ENCODE data around the gene TSPAN2. TPM values are rescaled to one million over a fixed set of nuclear protein-coding genes. Genes with fewer than 3 reads are reported as not detected.

TSPAN2 gene
- total and polyA plus RNA-seq, 2 experiments from 2014 or later, result 11.2 to 11.8 TPM

- Histone ChIP-seq H3K9me2 (ENCODE audit: insufficient read depth) (no peaks in the 10 kb centered on the region), H3K27me3 (ENCODE audit: insufficient read depth) (no peaks in the 10 kb centered on the region), H3F3A (replicated peaks; ENCODE audit: low read depth) (no peaks in the 10 kb centered on the region), H2AFZ (no peak overlapping the region), H4K20me1 (replicated peaks; ENCODE audit: insufficient read depth) (no peaks in the 10 kb centered on the region), H3K4me3 (no peak overlapping the region), H3K4me2 (no peak overlapping the region), H3K36me3 (ENCODE audit: insufficient read depth) (no peaks in the 10 kb centered on the region), H3K27ac (ENCODE audit: low read depth) (no peak overlapping the region), H3K4me1 (ENCODE audit: insufficient read depth) (no peaks in the 10 kb centered on the region), H3K79me2 (replicated peaks; ENCODE audit: insufficient read depth) (no peaks in the 10 kb centered on the region)
- DNase-seq (ENCODE audit: low spot score) (no peak), ATAC-seq (no peak)
- H3K27me3 Mint-ChIP-seq (ENCODE audit: insufficient read depth, low read depth, poor library complexity), result peaks cover 2% of the 10 kb centered on the region
- H3K36me3 Mint-ChIP-seq (ENCODE audit: low read depth), result peaks cover 3% of the 10 kb centered on the region; the same call in 1 of the 3 replicates
- H3K27ac Mint-ChIP-seq, result no peak overlapping the region
- no peaks in the 10 kb centered on the region for H3K9me3 Mint-ChIP-seq
- no peak overlapping the region for H3K4me3 Mint-ChIP-seq
- no peaks in the 10 kb centered on the region for H3K4me1 Mint-ChIP-seq
- TF ChIP-seq STAT1 (IDR thresholded peaks at IDR 0.05; ENCODE audit: unreplicated experiment) (no peak), CTCF (conservative IDR thresholded peaks at IDR 0.05; ENCODE audit: low read depth in 2 of 2) (no peak), NANOG (IDR thresholded peaks at IDR 0.05; ENCODE audit: borderline replicate concordance) (no peak), JUNB (IDR thresholded peaks at IDR 0.05; ENCODE audit: unreplicated experiment) (no peak), ZNF114 (CRISPR knock-in tag; IDR thresholded peaks at IDR 0.05) (no peak), ZNF331 (CRISPR knock-in tag; IDR thresholded peaks at IDR 0.05; ENCODE audit: low read depth) (no peak), ZNF462 (CRISPR knock-in tag; IDR thresholded peaks at IDR 0.05) (no peak), POLR2AphosphoS5 (IDR thresholded peaks at IDR 0.05; ENCODE audit: low read depth) (no peak), CREB1 (CRISPR knock-in tag; IDR thresholded peaks at IDR 0.05; ENCODE audit: low read depth) (no peak), EZH2 (IDR thresholded peaks at IDR 0.05; ENCODE audit: low read depth, unreplicated experiment) (no peak)
- TF ChIP-seq, protein P1, sequence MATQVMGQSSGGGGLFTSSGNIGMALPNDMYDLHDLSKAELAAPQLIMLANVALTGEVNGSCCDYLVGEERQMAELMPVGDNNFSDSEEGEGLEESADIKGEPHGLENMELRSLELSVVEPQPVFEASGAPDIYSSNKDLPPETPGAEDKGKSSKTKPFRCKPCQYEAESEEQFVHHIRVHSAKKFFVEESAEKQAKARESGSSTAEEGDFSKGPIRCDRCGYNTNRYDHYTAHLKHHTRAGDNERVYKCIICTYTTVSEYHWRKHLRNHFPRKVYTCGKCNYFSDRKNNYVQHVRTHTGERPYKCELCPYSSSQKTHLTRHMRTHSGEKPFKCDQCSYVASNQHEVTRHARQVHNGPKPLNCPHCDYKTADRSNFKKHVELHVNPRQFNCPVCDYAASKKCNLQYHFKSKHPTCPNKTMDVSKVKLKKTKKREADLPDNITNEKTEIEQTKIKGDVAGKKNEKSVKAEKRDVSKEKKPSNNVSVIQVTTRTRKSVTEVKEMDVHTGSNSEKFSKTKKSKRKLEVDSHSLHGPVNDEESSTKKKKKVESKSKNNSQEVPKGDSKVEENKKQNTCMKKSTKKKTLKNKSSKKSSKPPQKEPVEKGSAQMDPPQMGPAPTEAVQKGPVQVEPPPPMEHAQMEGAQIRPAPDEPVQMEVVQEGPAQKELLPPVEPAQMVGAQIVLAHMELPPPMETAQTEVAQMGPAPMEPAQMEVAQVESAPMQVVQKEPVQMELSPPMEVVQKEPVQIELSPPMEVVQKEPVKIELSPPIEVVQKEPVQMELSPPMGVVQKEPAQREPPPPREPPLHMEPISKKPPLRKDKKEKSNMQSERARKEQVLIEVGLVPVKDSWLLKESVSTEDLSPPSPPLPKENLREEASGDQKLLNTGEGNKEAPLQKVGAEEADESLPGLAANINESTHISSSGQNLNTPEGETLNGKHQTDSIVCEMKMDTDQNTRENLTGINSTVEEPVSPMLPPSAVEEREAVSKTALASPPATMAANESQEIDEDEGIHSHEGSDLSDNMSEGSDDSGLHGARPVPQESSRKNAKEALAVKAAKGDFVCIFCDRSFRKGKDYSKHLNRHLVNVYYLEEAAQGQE (IDR thresholded peaks at IDR 0.05; ENCODE audit: unreplicated experiment), result no peak
- TF ChIP-seq, protein P2, sequence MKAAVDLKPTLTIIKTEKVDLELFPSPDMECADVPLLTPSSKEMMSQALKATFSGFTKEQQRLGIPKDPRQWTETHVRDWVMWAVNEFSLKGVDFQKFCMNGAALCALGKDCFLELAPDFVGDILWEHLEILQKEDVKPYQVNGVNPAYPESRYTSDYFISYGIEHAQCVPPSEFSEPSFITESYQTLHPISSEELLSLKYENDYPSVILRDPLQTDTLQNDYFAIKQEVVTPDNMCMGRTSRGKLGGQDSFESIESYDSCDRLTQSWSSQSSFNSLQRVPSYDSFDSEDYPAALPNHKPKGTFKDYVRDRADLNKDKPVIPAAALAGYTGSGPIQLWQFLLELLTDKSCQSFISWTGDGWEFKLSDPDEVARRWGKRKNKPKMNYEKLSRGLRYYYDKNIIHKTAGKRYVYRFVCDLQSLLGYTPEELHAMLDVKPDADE (IDR thresholded peaks at IDR 0.05), result no peak
Observed at GRCh38 chr1:115064461-115064860, 24.8 kb downstream of the TSPAN2 start.

All from GM23338 (cell line).